Liver (tissue), 9 donors: ENCODE measurements around the gene DPPA3. TPM values are rescaled to one million over a fixed set of nuclear protein-coding genes. Genes with fewer than 3 reads are reported as not detected.

Experiments
- DNase-seq: peaks from one replicate; pipeline ENCODE4 v3.0.0-alpha.2; 2017; ENCODE audit warnings: low spot score
- H3K27ac ChIP-seq, 2 donors: one replicate each; pipeline ENCODE4 v1.7.0; 2013; ENCODE audit warnings: inconsistent platforms in 2 of 2, low read length in 2 of 2, control low read depth in 1 of 2, low read depth in 1 of 2, mild to moderate bottlenecking in 1 of 2
- H3K27me3 ChIP-seq, 4 donors: one replicate each; pipeline versions ENCODE4 v1.6.1 to v1.7.0; 2013; ENCODE audit warnings: low read length in 3 of 4, inconsistent platforms in 1 of 4, mild to moderate bottlenecking in 1 of 4, moderate library complexity in 1 of 4; ENCODE audit not compliant: control insufficient read depth in 4 of 4, insufficient read depth in 4 of 4
- H3K36me3 ChIP-seq, 4 donors: one replicate each; pipeline versions ENCODE4 v1.6.1 to v1.7.0; 2013; ENCODE audit warnings: low read length in 3 of 4, mild to moderate bottlenecking in 3 of 4, low read depth in 1 of 4, moderate library complexity in 1 of 4; ENCODE audit not compliant: control insufficient read depth in 4 of 4, insufficient read depth in 3 of 4
- H3K4me1 ChIP-seq, 4 donors: one replicate each; pipeline versions ENCODE4 v1.6.1 to v1.7.0; 2013; ENCODE audit warnings: low read length in 3 of 4, mild to moderate bottlenecking in 3 of 4, moderate library complexity in 1 of 4; ENCODE audit not compliant: control insufficient read depth in 4 of 4, insufficient read depth in 4 of 4
- H3K4me3 ChIP-seq, 3 donors: one replicate each; pipeline versions ENCODE4 v1.6.1 to v1.7.0; 2013; ENCODE audit warnings: low read length in 3 of 3, control low read depth in 1 of 3, low read depth in 1 of 3, mild to moderate bottlenecking in 1 of 3
- H3K9ac ChIP-seq, 2 donors: one replicate each; pipeline ENCODE4 v1.7.0; 2013; ENCODE audit warnings: low read length in 2 of 2, mild to moderate bottlenecking in 2 of 2, moderate library complexity in 2 of 2, control low read depth in 1 of 2, low read depth in 1 of 2
- H3K9me3 ChIP-seq, 4 donors: one replicate each; pipeline versions ENCODE4 v1.6.1 to v1.7.0; 2013; ENCODE audit warnings: low read length in 3 of 4; ENCODE audit not compliant: control insufficient read depth in 4 of 4
- EGR1 ChIP-seq, 2 donors: IDR thresholded peaks; 2 replicates each; pipeline ENCODE4 v1.6.1; 2016 to 2018; ENCODE audit warnings: antibody characterized with exemption in 2 of 2, low read depth in 2 of 2
- FOXA1 ChIP-seq: IDR thresholded peaks from 2 replicates; pipeline ENCODE4 v1.6.1; 2016; ENCODE audit warnings: antibody characterized with exemption
- FOXA2 ChIP-seq: IDR thresholded peaks from 2 replicates; pipeline ENCODE4 v1.6.1; 2016; ENCODE audit warnings: antibody characterized with exemption
- GABPA ChIP-seq, 2 donors: IDR thresholded peaks in 1 of 2; conservative IDR thresholded peaks in 1 of 2; 2 replicates each; pipeline ENCODE4 v1.6.1; 2016; ENCODE audit warnings: antibody characterized with exemption in 2 of 2, mild to moderate bottlenecking in 1 of 2, moderate library complexity in 1 of 2
- HNF4A ChIP-seq, 2 donors: conservative IDR thresholded peaks; 2 replicates each; pipeline ENCODE4 v1.6.1; 2016; ENCODE audit warnings: antibody characterized with exemption in 2 of 2, mild to moderate bottlenecking in 2 of 2
- HNF4G ChIP-seq: IDR thresholded peaks from 2 replicates; pipeline ENCODE4 v1.6.1; 2016; ENCODE audit warnings: antibody characterized with exemption
- JUND ChIP-seq, 2 donors: IDR thresholded peaks; 2 replicates each; pipeline ENCODE4 v1.6.1; 2016; ENCODE audit warnings: antibody characterized with exemption in 2 of 2
- NR2F2 ChIP-seq: IDR thresholded peaks from 2 replicates; pipeline ENCODE4 v1.6.1; 2016; ENCODE audit warnings: antibody characterized with exemption
- RAD21 ChIP-seq, 2 donors: IDR thresholded peaks; 2 replicates each; pipeline ENCODE4 v1.6.1; 2016; ENCODE audit warnings: antibody characterized with exemption in 2 of 2, mild to moderate bottlenecking in 2 of 2
- RXRA ChIP-seq, 2 donors: IDR thresholded peaks; 2 replicates each; pipeline ENCODE4 v1.6.1; 2017 to 2018; ENCODE audit warnings: antibody characterized with exemption in 2 of 2, mild to moderate bottlenecking in 1 of 2
- SP1 ChIP-seq: IDR thresholded peaks from 2 replicates; pipeline ENCODE4 v1.6.1; 2018; ENCODE audit warnings: antibody characterized with exemption, mild to moderate bottlenecking
- TAF1 ChIP-seq: conservative IDR thresholded peaks from 2 replicates; pipeline ENCODE4 v1.6.1; 2016; ENCODE audit warnings: antibody characterized with exemption, mild to moderate bottlenecking
- YY1 ChIP-seq: IDR thresholded peaks from 2 replicates; pipeline ENCODE4 v1.6.1; 2016; ENCODE audit warnings: antibody characterized with exemption, mild to moderate bottlenecking
- WGBS: extraction: QIAGEN DNeasy Blood & Tissue Kit; methylation state at CpG from one replicate; pipeline ENCODE4 v1.1.7; 2013; 5-methylcytosine and 5-hydroxymethylcytosine counted together
- polyA plus RNA-seq, 2 donors: library from polyadenylated mRNA; stranded (reverse) in 1 of 2; unstranded in 1 of 2; fragments of 200-250 nt in 1 of 2; fragments of >200 nt in 1 of 2; fragmentation: Nextera tagmentation in 1 of 2; extraction: Ambion mirVana in 1 of 2; gene quantifications; one replicate each; pipeline versions ENCODE4 v1.2.1 to v1.2.3, GENCODE V29; 2013 to 2015
- total RNA-seq, 2 donors: library from RNA; depleted of rRNA; stranded (reverse); fragments of >200 nt; gene quantifications; one replicate each; pipeline ENCODE4 v1.2.3, GENCODE V29; 2014
- TF ChIP-seq, protein P1 (sequence below): IDR thresholded peaks from 2 replicates; pipeline ENCODE4 v1.6.1; 2016; ENCODE audit warnings: antibody characterized with exemption, mild to moderate bottlenecking
- TF ChIP-seq, protein P2 (sequence below): IDR thresholded peaks from 2 replicates; pipeline ENCODE4 v1.6.1; 2016; ENCODE audit warnings: antibody characterized with exemption
- TF ChIP-seq, protein P3 (sequence below): fragments of 150-350 bp; IDR thresholded peaks from 2 replicates; pipeline ENCODE4 v1.5.1; 2017; ENCODE audit warnings: improper control_type of control experiment, low read depth, low read length; ENCODE audit not compliant: missing input control
- TF ChIP-seq, protein P4 (sequence below): IDR thresholded peaks from 2 replicates; pipeline ENCODE4 v1.6.1; 2016; ENCODE audit warnings: antibody characterized with exemption
- TF ChIP-seq, protein P5 (sequence below): IDR thresholded peaks from 2 replicates; pipeline ENCODE4 v1.6.1; 2016; ENCODE audit warnings: antibody characterized with exemption
- donor health status: healthy.
- donor health status: healthy.
- donor health status: healthy.
- donor health status: healthy.
- donor health status: healthy.

Gene DPPA3
- total and polyA plus RNA-seq, 4 donors: not detected

DNA sequence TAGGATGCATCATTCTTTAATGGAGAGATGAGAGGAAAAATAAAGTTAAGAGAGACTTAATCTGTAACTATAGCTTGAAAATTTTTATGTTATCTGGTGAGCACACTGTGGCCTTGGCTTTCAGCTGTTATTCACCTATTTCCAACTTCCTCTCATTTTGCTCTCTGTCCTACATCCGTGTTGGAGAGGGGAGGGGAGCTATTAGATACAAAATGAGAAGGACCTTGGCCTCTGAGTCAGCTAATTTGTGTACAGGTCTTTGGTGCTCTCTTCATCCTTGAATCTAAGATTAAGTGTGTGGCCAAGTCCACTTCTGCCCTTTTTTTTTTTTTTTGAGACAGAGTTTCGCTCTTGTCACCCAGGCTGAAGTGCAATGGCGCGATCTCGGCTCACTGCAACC, 44.6 kb upstream of the DPPA3 start:
- Histone ChIP-seq H3K9ac (no peak overlapping the region), H3K36me3 (no peaks in the 10 kb centered on the region), H3K4me1 (no peaks in the 10 kb centered on the region), H3K4me3 (no peak overlapping the region), H3K27me3 (no peaks in the 10 kb centered on the region), H3K9me3 (no peaks in the 10 kb centered on the region), H3K27ac (no peak overlapping the region)
- DNase-seq: no peak
- TF ChIP-seq, protein P1, sequence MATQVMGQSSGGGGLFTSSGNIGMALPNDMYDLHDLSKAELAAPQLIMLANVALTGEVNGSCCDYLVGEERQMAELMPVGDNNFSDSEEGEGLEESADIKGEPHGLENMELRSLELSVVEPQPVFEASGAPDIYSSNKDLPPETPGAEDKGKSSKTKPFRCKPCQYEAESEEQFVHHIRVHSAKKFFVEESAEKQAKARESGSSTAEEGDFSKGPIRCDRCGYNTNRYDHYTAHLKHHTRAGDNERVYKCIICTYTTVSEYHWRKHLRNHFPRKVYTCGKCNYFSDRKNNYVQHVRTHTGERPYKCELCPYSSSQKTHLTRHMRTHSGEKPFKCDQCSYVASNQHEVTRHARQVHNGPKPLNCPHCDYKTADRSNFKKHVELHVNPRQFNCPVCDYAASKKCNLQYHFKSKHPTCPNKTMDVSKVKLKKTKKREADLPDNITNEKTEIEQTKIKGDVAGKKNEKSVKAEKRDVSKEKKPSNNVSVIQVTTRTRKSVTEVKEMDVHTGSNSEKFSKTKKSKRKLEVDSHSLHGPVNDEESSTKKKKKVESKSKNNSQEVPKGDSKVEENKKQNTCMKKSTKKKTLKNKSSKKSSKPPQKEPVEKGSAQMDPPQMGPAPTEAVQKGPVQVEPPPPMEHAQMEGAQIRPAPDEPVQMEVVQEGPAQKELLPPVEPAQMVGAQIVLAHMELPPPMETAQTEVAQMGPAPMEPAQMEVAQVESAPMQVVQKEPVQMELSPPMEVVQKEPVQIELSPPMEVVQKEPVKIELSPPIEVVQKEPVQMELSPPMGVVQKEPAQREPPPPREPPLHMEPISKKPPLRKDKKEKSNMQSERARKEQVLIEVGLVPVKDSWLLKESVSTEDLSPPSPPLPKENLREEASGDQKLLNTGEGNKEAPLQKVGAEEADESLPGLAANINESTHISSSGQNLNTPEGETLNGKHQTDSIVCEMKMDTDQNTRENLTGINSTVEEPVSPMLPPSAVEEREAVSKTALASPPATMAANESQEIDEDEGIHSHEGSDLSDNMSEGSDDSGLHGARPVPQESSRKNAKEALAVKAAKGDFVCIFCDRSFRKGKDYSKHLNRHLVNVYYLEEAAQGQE: no peak
- TF ChIP-seq TAF1: no peak
- TF ChIP-seq SP1: no peak
- no peak for TF ChIP-seq GABPA (IDR thresholded peaks at IDR 0.05 in 1 of 2, conservative IDR thresholded peaks at IDR 0.05 in 1 of 2)
- TF ChIP-seq, protein P2, sequence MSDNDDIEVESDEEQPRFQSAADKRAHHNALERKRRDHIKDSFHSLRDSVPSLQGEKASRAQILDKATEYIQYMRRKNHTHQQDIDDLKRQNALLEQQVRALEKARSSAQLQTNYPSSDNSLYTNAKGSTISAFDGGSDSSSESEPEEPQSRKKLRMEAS: no peak
- TF ChIP-seq YY1: no peak
- no peak for TF ChIP-seq RAD21 (IDR thresholded peaks at IDR 0.05)
- no peak for TF ChIP-seq NR2F2
- TF ChIP-seq JUND (IDR thresholded peaks at IDR 0.05): no peak
- no peak for TF ChIP-seq FOXA2
- TF ChIP-seq, protein P3, sequence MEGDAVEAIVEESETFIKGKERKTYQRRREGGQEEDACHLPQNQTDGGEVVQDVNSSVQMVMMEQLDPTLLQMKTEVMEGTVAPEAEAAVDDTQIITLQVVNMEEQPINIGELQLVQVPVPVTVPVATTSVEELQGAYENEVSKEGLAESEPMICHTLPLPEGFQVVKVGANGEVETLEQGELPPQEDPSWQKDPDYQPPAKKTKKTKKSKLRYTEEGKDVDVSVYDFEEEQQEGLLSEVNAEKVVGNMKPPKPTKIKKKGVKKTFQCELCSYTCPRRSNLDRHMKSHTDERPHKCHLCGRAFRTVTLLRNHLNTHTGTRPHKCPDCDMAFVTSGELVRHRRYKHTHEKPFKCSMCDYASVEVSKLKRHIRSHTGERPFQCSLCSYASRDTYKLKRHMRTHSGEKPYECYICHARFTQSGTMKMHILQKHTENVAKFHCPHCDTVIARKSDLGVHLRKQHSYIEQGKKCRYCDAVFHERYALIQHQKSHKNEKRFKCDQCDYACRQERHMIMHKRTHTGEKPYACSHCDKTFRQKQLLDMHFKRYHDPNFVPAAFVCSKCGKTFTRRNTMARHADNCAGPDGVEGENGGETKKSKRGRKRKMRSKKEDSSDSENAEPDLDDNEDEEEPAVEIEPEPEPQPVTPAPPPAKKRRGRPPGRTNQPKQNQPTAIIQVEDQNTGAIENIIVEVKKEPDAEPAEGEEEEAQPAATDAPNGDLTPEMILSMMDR: no peak
- no peak for TF ChIP-seq EGR1 (IDR thresholded peaks at IDR 0.05; ENCODE audit: low read depth in 2 of 2)
- no peak for TF ChIP-seq HNF4A (conservative IDR thresholded peaks at IDR 0.05)
- TF ChIP-seq, protein P4, sequence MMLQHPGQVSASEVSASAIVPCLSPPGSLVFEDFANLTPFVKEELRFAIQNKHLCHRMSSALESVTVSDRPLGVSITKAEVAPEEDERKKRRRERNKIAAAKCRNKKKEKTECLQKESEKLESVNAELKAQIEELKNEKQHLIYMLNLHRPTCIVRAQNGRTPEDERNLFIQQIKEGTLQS: no peak
- TF ChIP-seq HNF4G: no peak
- no peak for TF ChIP-seq RXRA (IDR thresholded peaks at IDR 0.05)
- TF ChIP-seq, protein P5, sequence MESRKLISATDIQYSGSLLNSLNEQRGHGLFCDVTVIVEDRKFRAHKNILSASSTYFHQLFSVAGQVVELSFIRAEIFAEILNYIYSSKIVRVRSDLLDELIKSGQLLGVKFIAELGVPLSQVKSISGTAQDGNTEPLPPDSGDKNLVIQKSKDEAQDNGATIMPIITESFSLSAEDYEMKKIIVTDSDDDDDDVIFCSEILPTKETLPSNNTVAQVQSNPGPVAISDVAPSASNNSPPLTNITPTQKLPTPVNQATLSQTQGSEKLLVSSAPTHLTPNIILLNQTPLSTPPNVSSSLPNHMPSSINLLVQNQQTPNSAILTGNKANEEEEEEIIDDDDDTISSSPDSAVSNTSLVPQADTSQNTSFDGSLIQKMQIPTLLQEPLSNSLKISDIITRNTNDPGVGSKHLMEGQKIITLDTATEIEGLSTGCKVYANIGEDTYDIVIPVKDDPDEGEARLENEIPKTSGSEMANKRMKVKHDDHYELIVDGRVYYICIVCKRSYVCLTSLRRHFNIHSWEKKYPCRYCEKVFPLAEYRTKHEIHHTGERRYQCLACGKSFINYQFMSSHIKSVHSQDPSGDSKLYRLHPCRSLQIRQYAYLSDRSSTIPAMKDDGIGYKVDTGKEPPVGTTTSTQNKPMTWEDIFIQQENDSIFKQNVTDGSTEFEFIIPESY: no peak
- no peak for TF ChIP-seq FOXA1
- 80% methylated on average over 5 of the region's 5 CpGs for WGBS

DNA sequence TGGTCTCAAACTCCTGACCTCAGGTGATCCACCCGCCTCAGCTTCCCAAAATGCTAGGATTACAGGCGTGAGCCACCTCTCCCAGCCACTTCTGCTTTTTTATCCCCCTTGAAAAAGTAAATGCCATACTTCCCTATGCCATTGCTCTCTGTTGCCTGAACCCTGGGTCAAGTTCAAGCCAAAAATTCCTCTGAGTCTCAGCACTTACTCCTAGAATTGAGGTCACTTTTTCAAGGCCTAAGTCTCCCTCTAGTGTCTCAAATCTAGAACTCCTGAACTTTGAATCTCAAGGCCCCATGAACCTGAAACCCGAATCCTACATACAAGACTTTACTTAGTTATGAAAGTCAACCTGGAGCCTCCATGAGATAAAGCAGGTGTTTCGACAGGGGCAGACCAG, 44.1 kb upstream of the DPPA3 start:
- TF ChIP-seq NR2F2: no peak
- TF ChIP-seq GABPA (IDR thresholded peaks at IDR 0.05 in 1 of 2, conservative IDR thresholded peaks at IDR 0.05 in 1 of 2): no peak
- TF ChIP-seq RXRA (IDR thresholded peaks at IDR 0.05): peak in 1 of 2 donors; percentile 15
- TF ChIP-seq RAD21 (IDR thresholded peaks at IDR 0.05): peak in 1 of 2 donors; percentile 15
- TF ChIP-seq, protein P4: no peak
- Histone ChIP-seq H3K4me3 (no peak overlapping the region), H3K36me3 (no peaks in the 10 kb centered on the region), H3K4me1 (no peaks in the 10 kb centered on the region), H3K27me3 (no peaks in the 10 kb centered on the region), H3K27ac (no peak overlapping the region), H3K9me3 (no peaks in the 10 kb centered on the region), H3K9ac (no peak overlapping the region)
- WGBS: 69% methylated on average over 4 of the region's 4 CpGs
- no peak for DNase-seq
